HT-29 (cell line): ENCODE data around the gene CPNE4. TPM values are rescaled to one million over a fixed set of nuclear protein-coding genes. Genes with fewer than 3 reads are reported as not detected.

Source experiments
- DNase-seq: peaks from one replicate; pipeline ENCODE4 v3.0.0-alpha.2; 2015; ENCODE audit warnings: low spot score
- total RNA-seq: library from RNA; depleted of rRNA; stranded (reverse); fragments of >200 nt; shearing (Covaris generic); gene quantifications from 2 replicates; pipeline ENCODE4 v1.2.3, GENCODE V29; 2014

CPNE4 gene
- total RNA-seq, 1 experiment from 2014 or later, result not detected

DNA sequence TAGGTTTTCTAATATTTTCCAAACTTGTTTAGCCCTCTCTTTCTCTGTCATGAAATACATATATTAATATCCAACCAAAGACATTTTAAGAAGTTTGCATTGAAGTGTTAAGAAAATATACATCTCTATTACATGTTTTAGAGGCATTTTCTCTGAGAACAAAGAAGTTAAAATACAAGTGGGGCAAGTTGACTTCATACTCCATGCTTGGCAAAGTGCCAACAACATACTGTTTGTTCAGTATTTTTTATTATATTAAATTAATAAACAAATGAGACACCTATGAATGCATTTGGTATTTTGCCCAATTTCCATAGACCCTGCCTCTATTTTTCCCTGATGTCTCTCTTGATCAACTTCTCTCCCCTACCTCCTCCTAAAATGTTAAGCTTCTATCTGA lies 299.3 kb downstream of the CPNE4 start:
- DNase-seq, result no peak

DNA sequence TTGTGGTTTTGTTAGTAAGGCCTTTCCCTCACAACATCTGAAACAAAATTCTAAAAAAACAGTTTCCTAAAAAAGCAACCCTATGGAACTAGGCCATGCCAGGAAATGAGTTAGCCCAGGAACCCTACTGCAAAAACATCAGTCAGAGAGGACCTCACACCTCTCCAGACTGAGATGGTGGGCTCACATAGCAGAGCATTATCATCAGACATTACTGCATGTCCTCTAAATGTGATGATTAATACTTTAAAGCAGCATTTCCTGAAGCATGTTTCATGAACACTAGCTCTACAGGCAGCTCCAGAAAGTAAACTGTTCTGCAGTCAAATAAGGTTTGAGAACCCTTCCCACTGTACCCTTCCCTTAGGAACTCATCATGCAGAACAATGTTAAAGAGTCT lies 299.7 kb downstream of the CPNE4 start:
- DNase-seq, result no peak

DNA sequence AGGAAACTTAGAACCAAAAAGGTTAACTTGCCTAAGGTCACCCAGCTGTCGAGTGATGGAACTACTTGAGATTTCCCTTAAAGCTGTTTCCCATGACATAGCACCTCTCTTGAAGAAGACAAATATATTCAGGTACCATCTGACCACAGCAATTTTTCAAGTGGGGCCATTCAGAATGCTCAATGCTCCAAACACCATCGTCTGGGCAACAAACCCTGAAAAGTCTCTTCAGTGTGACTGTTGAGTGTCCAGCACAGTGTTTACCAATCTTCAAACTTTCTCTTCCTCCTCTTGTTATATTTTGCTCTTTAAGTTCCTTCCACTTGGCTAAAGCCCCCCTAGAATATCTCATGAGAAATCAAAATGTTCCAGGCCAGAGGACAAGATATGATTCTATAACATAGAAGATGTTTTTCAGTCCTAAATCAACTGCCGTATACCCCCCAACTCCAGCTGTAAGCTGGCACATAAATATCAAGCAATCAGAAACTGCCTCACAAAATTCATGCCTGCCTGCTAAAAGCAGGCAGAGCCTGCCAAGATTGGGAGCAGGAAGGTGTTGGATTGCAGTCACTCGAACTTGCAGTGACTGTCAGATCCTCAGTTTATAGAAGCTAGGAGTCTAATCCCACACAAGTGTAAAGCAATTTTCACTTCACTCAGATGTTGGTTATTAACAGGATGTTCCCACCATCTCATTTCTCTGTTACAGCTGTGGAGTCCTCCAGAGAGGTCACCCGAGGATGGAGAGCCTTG lies 301.6 kb downstream of the CPNE4 start:
- DNase-seq, result no peak

DNA sequence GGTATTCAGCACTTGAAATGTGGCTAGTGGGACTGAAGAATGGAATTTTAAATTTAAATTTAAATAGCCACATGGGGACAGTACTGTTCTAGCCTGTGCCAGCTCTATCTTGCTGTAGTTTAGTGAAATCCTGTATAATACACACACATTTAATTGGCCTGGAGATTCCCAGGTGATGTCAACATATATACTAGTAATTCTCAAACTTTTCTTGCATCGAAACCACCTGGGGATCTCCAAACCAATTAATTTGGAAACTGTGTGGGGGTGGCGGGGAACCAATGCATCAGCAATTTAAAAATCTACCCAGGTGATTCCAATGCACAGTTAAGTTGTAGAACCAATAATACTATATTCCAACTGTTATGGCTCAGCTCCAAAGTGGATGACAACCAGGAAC lies 303.1 kb downstream of the CPNE4 start:
- DNase-seq, result no peak

DNA sequence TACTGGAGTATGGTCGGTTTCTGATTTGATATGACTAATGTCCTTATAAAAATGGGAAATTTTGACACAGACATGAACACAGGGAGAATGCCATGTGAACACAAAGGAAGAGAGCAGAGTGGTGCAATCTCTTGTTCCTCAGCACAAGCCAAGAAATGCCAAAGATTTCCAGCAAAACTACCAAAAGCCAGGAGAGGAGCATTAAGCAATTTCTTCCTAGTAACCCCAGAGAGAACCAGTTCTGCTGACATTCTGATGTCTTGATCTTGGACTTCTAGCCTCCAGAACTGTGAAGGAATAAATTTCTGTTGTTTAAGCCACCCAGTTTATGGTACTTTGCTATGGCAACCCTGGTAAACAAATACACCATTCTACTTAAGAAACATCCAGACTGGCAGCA lies 304.2 kb downstream of the CPNE4 start:
- DNase-seq, result no peak

DNA sequence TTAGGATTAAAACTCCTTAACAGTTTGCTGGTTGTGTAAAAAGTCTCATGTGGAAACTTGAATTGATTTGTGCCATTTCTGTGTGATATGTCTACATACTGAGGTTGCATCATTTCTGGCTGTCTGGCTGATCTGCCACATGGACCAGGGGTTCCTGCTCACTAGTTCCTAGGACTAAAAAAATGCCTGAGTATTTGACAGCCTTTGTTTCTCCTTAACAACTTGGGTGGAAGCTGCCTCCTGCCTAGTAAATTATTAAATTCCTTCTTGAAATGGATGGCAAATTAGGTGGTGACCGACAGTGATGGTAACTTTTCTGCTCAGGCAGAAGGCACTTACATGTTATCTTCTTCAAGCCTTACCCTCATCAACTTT lies 305.2 kb downstream of the CPNE4 start:
- no peak for DNase-seq

DNA sequence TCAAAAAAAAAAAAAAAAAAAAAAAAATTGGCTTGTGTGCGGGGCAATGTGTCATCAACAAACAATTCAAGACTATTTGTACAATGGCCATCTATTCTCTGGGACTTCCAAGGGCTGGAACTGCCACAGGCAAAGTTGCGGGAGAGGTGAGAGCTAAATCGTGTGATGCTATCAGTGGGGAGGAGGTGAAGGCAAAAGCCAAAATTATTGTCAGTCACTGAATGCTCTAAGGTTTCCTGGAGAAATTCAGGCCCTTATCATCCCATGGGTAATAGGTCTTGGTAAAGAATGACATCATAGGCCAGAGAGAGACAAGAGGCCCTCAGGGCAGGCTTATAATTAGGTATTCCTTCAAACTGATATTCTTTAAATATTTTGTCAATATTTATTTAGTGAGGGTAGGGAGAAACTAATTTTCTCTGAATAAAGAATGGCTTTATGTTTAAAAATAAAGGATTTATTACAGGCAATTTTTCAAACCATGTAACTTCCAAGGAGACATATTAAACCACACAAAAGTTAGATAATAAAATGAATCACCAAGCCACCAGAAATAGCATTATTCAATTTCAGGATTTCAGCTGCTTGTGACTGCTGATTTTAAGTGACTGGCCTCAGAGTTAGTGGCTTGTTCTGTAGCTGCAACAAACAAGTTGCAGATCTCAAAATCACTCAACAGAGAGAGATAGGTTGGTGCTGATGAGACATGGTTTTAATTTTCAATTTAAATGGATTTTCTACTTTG lies 305.7 kb downstream of the CPNE4 start:
- DNase-seq, result no peak

DNA sequence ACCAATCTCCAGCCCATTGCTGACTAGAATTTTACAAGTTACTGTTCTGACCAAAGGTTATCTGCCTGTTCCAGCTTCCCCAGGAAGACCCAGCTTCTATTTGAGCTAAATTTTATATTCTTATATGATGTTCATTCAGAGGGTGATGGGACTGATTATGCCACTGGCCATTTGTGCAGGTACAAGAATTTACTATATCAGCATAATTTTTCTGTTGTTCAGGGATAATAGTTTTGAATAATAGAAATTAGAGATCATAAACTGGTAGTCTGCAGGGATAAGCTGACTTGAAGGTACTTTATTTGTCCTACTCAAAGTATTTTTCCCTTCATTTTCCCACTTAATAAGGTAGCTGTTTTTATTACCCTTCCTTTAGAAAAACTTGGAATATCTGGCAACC lies 309.4 kb downstream of the CPNE4 start:
- DNase-seq, result no peak

DNA sequence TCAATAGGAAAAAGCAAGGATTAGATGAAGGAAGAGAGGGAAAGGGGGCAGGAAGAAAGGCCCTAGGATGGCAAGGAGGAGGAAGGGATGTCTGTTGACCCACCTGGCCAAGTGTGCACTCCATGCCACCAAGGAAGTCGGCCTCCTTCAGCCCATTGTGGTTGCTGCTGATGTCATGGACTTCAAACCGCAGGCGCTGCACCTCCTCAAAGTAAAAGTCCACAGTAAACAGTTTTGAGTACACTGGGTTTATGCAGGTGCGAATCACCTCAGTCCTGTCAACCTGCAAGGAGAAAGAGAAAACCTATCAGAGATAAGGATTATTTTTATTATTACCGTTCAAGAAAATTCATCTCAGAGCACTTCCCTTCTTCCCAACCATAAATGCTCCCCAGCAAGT lies 311.5 kb downstream of the CPNE4 start:
- DNase-seq, result no peak

DNA sequence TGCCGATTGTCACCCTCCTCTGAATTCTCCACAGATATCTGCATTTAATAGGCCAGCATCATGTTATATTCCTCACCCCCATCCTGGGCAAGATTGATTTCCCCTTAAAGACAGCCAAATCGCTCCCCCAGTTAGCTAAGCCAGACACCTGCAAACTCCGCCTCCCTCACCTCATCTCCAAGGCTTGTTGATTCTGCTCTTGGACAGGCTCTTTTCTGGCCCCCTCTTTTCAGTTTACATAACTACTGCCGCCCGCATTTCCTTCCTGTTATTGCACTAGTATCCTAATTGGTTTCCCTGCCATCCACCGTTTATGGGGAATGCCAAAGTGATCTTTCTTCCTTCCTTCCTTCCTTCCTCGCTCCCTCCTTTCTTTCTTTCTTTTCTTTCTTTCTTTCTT lies 317.3 kb downstream of the CPNE4 start:
- no peak for DNase-seq

DNA sequence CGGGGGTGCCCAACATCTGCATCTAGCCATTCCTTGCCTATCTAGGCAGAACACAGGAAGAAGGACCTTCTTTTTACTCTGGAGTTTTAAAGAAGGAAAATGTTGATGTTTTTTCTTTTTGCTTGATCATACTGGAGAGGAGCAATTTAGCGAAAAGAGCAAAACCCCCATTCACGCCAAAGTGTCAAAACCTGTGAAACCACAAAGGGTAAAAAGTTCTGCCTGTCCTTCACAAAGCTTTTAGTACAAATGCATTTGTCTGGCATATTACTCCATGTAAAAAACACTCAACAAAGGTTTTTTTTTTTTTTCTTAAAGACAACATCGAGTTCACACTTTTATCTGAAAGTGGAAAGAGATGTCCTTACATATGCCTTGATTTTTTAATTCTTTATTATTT lies 317.9 kb downstream of the CPNE4 start:
- no peak for DNase-seq

DNA sequence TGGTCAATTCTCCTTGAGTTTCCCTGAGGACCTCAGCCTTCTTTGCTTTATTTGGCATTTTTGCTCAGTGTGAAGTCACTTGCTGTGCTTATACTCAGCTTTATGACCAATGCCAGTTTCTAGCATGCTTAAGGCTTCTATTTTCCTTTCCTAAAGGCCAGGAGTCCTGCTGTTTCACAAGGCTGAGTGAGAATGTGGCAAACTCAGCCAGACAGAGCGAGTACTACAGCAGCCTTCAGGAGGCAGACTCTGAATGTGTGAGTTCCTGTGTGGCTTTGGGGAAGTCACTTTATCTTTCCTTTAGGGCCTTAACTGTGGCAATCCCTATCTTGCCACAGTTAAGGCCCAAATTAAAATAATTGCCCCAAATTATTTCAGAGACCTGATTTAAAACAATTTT lies 318.8 kb downstream of the CPNE4 start:
- DNase-seq, result no peak

DNA sequence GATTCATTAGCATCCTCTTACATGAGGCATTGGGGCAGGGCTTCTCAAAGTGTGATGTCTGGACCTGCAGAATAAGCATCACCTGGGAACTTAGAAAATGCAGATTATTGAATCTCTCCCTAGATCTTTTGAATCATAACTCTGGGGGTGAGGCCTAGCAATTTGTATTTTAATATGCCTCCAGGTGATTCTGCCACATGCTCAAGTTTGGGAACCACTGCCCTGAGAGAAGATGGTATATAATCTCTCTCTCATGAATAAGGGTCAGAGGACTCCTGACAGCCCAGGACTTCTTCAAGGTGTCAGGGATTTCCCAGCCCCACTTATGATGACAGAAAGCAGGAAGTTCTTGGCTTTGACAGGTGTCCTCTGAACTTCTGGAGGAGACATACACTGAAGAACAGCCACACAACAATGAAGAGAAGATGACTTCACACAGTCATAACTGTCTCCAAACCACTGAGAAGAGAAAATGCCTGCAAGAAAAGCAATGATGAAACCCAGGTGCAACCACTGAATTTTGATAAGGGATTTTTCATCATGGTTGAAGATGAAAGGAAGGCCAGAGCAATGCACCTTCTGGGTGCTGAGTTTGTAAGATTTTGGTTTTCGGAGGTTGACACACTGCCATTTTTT lies 320.1 kb downstream of the CPNE4 start:
- DNase-seq, result no peak

DNA sequence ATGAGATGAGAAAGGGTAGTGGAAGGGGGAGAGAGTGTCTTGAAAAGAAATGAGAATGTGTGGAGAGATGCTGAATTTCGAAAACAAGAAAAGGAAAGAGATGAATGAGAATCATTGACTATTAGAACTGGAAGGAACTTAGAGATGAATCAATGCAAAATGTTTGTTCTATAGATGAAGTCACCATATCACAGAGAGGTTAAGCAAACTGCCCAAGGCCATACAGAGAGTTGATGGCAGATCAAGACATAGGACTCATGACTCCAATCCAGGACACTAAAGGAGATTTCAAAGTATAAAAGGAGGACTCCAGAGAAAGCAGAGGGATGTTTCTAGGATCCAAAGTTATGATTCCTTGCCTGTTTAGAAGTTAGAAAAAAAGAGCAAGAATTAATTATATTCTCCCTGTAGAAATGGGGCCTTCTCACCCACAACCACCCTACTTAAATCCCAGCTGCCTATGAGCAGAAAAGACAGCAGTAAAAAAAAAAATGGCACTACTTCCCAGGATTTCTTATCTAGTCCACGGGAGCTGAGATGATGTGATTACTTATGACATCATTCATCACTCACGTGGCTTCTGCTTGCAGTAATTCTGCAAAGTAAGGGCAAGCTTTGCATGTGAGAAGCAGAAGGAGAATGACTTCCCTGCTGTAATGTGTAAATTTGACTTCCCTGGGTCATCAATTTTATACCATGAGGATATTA lies 321.2 kb downstream of the CPNE4 start:
- no peak for DNase-seq

DNA sequence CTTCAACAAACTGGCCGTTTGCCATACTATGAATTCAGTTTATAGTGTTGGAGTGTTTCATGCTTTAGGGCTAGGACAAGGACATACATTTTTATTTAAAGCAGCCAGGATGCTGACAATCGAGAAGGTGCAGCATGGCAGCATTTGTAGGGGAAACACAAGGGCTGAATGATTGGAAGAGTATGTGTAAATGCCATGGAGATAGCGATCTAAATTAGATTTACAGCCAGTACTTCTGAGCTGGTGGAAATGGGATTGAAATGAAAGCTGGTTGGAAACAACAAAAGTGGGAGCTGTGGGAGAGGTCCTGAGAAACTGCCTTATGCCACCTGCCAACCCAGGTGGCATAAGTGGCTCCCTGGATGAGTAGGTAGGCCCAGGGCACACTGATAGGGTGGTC lies 322.2 kb downstream of the CPNE4 start:
- no peak for DNase-seq

DNA sequence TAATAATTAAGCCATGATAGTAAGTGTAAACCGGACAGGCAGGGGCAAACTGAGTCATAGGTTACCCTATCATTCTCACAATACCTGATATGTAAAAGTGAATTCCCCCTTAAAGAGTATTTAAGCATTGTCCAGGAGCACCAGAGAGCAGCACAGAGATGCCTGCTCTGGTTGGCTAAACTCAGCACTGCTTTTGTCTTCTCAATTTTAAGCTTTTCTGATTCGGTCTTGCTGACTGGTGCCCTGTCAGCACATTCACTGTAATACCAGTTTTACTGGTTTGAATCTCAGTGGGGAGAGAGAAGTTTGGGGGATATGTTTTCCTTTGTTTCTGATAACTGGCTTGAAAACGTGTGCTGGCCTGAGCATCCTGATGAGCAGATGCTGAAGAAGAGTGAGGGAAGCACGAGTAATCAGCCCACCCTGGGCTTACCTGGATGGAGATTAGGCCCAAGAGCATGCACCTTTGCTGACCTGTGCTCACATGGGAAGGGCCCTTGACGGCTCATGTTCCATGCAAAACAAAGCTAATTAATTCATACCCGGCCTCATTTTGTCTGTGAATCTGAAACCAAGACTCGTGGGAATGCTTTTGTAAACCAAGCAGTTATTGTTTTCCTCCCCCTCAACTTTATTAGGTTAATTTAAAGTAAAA lies 323.6 kb downstream of the CPNE4 start:
- DNase-seq, result no peak

DNA sequence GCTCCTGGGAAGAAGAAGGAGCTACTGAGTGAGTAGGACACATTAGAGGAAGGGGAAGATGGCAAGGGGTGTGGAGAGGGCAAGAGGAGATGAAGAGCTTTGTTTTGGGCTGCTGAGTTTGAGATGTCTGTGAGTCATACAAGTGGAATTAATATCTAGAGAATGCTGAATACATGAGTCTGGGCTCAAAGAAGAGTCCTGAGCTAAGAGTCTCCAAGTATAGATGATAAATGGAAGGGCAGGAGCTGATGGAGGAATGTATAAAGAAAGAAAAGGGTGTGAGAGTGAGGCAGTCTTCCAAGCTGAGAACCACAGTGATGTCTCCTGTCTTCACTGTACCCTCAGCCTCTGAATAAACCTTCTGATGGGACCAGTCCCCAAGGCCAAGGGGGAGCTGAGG lies 326.6 kb downstream of the CPNE4 start:
- no peak for DNase-seq

DNA sequence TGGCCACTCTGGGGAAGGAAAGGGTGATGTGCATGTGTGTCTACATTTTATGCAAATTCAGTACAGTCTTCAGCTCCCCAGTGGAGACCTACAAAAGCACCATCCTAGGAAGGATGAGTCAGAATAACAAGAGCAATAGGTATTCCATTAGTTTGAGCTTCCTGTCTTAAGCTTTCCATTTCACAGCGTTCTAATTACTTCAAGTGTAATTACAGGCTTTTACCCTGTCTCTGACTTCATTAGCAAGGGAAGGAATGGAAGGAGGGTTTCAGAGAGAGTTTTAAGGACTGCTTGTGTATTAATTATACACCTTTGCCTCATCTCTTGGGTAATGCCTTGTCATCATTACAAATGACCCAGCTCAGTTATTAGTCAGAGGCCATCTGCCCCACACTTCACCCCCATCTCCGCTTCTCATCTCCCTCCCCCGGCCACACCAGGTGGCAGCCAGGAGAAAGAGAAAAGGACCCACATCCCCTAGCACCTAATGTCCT lies 329.2 kb downstream of the CPNE4 start:
- no peak for DNase-seq

DNA sequence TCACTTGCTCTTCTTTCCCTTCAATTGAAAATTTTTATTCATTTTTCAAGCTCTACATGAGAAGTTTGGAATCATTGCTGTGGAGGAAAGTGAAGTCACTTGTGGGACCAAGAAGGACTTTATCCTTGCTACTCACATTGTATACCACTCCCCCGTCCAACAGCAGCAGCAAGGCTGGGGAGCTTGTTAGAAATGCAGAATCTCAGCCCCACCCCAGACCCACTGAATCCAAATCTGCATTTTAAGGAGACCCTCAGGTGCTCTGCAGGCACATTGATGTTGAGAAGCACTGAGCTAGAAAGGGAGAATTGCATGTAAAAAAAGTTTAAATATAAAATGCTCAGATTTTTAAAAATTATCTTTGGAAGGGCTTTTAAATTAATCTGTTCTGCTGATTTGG lies 329.7 kb downstream of the CPNE4 start:
- DNase-seq, result no peak

DNA sequence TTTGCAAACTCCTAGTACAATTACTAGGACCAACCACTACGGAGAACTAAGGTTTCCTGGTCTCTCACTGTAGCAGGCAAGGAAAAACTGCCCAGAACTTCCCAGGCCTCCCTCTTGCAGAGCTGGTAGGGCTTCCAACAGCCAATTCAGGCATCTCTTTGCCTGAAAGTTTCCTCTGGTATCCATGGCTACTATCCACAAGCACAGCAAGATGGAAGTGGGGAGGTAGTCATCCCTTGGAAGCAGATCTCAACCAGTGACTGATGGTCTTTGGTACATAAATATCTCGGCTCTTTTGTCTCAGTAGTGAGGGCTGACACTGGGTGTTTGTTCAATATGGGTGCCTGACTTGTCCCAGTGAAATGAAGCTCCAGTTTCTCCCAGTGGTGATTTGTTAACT lies 330.7 kb downstream of the CPNE4 start:
- DNase-seq, result no peak

DNA sequence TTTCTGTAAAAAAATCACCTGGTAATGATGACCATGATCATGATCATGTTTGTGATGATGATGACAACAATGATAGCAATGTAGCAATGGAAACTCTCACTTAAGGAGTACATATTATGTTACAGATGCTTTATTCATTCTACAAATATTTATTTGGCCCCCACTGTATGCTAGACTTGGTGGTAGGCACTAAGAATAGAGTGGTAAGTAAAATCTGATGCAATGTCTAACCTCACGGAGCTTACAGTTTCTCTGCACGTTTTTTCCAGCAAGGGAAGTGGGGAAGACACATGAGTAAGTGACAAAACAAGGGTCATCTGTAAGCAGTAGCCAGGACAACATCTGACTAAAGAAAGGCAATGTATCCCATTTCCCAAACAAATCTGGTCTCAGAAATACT lies 332.7 kb downstream of the CPNE4 start:
- no peak for DNase-seq
